ENCODE results near the gene ESPNL.

GRCh38 chr2:238104691-238105371 is 4.7 kb downstream of the ESPNL start:
- no peak for TF ChIP-seq CTCF (IDR thresholded peaks at IDR 0.05; ENCODE audit: low read depth, low read length, missing input control)
- no peak for TF ChIP-seq EGR1 (IDR thresholded peaks at IDR 0.05; ENCODE audit: low read depth in 2 of 2)
- no peak for TF ChIP-seq RAD21 (IDR thresholded peaks at IDR 0.05)
- TF ChIP-seq, protein P1, sequence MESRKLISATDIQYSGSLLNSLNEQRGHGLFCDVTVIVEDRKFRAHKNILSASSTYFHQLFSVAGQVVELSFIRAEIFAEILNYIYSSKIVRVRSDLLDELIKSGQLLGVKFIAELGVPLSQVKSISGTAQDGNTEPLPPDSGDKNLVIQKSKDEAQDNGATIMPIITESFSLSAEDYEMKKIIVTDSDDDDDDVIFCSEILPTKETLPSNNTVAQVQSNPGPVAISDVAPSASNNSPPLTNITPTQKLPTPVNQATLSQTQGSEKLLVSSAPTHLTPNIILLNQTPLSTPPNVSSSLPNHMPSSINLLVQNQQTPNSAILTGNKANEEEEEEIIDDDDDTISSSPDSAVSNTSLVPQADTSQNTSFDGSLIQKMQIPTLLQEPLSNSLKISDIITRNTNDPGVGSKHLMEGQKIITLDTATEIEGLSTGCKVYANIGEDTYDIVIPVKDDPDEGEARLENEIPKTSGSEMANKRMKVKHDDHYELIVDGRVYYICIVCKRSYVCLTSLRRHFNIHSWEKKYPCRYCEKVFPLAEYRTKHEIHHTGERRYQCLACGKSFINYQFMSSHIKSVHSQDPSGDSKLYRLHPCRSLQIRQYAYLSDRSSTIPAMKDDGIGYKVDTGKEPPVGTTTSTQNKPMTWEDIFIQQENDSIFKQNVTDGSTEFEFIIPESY (IDR thresholded peaks at IDR 0.05): no peak
- TF ChIP-seq JUND (IDR thresholded peaks at IDR 0.05): no peak
- no peak for TF ChIP-seq SP1 (IDR thresholded peaks at IDR 0.05)
- TF ChIP-seq HNF4A (conservative IDR thresholded peaks at IDR 0.05): no peak
- TF ChIP-seq, protein P2, sequence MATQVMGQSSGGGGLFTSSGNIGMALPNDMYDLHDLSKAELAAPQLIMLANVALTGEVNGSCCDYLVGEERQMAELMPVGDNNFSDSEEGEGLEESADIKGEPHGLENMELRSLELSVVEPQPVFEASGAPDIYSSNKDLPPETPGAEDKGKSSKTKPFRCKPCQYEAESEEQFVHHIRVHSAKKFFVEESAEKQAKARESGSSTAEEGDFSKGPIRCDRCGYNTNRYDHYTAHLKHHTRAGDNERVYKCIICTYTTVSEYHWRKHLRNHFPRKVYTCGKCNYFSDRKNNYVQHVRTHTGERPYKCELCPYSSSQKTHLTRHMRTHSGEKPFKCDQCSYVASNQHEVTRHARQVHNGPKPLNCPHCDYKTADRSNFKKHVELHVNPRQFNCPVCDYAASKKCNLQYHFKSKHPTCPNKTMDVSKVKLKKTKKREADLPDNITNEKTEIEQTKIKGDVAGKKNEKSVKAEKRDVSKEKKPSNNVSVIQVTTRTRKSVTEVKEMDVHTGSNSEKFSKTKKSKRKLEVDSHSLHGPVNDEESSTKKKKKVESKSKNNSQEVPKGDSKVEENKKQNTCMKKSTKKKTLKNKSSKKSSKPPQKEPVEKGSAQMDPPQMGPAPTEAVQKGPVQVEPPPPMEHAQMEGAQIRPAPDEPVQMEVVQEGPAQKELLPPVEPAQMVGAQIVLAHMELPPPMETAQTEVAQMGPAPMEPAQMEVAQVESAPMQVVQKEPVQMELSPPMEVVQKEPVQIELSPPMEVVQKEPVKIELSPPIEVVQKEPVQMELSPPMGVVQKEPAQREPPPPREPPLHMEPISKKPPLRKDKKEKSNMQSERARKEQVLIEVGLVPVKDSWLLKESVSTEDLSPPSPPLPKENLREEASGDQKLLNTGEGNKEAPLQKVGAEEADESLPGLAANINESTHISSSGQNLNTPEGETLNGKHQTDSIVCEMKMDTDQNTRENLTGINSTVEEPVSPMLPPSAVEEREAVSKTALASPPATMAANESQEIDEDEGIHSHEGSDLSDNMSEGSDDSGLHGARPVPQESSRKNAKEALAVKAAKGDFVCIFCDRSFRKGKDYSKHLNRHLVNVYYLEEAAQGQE (IDR thresholded peaks at IDR 0.05): no peak
- no peak for TF ChIP-seq TAF1 (conservative IDR thresholded peaks at IDR 0.05)
- TF ChIP-seq RXRA (IDR thresholded peaks at IDR 0.05): no peak
